Mesenchymal stem cell (in vitro differentiated cells and primary cell): ENCODE measurements around the gene USP44. TPM values are rescaled to one million over a fixed set of nuclear protein-coding genes. Genes with fewer than 3 reads are reported as not detected.

ENCODE experiments used
- DNase-seq: peaks from one replicate; pipeline ENCODE4 v3.0.0-alpha.2; 2013
- H2AFZ ChIP-seq: one replicate; pipeline ENCODE4 v1.6.1; 2013; ENCODE audit warnings: low read depth, mild to moderate bottlenecking, control low read depth, inconsistent platforms, low read length, moderate library complexity
- H2AK5ac ChIP-seq: 2 replicates; pipeline ENCODE4 v1.6.1; 2013; ENCODE audit warnings: low read length, moderate library complexity, mild to moderate bottlenecking, inconsistent platforms; ENCODE audit not compliant: severe bottlenecking
- H2BK120ac ChIP-seq: one replicate; pipeline ENCODE4 v1.6.1; 2013; ENCODE audit warnings: low read depth, mild to moderate bottlenecking, inconsistent platforms, low read length, moderate library complexity
- H2BK12ac ChIP-seq, 2 experiments: one replicate each; pipeline ENCODE4 v1.6.1; 2013; ENCODE audit warnings: inconsistent platforms in 2 of 2, low read length in 2 of 2, mild to moderate bottlenecking in 2 of 2, moderate library complexity in 2 of 2, control low read depth in 1 of 2
- H2BK15ac ChIP-seq: one replicate; pipeline ENCODE4 v1.6.1; 2013; ENCODE audit warnings: mild to moderate bottlenecking, low read depth, inconsistent platforms; ENCODE audit not compliant: poor library complexity, severe bottlenecking
- H2BK5ac ChIP-seq: 2 replicates; pipeline ENCODE4 v1.6.1; 2013; ENCODE audit warnings: low read depth, mild to moderate bottlenecking, low read length, control low read depth, inconsistent platforms; ENCODE audit not compliant: poor library complexity, severe bottlenecking
- H3K14ac ChIP-seq, 2 experiments: one replicate each; pipeline ENCODE4 v1.6.1; 2013; ENCODE audit warnings: inconsistent platforms in 2 of 2, low read length in 2 of 2, control low read depth in 1 of 2, mild to moderate bottlenecking in 1 of 2, moderate library complexity in 1 of 2
- H3K18ac ChIP-seq, 2 experiments: one replicate each; pipeline ENCODE4 v1.6.1; 2013; ENCODE audit warnings: inconsistent platforms in 2 of 2, low read length in 2 of 2, control low read depth in 1 of 2, low read depth in 1 of 2, mild to moderate bottlenecking in 1 of 2
- H3K23ac ChIP-seq, 2 experiments: one replicate each; pipeline ENCODE4 v1.6.1; 2013; ENCODE audit warnings: inconsistent platforms in 2 of 2, low read length in 2 of 2, mild to moderate bottlenecking in 2 of 2, moderate library complexity in 2 of 2, control low read depth in 1 of 2
- H3K27ac ChIP-seq: 2 replicates; pipeline ENCODE4 v1.5.1; 2013; ENCODE audit warnings: mild to moderate bottlenecking, moderate library complexity, low read length, control low read depth, inconsistent platforms; ENCODE audit not compliant: poor library complexity, severe bottlenecking
- H3K27me3 ChIP-seq, 2 experiments: 2 replicates each; pipeline versions ENCODE4 v1.6.1 to v1.7.0; 2013; ENCODE audit warnings: low read length in 2 of 2, mild to moderate bottlenecking in 2 of 2, moderate library complexity in 2 of 2, control low read depth in 1 of 2, inconsistent platforms in 1 of 2; ENCODE audit not compliant: control insufficient read depth in 1 of 2, insufficient read depth in 1 of 2
- H3K36me3 ChIP-seq, 2 experiments: 2 replicates each; pipeline versions ENCODE4 v1.6.1 to v1.7.0; 2013; ENCODE audit warnings: low read length in 2 of 2, control low read depth in 1 of 2, inconsistent platforms in 1 of 2, low read depth in 1 of 2, mild to moderate bottlenecking in 1 of 2; ENCODE audit not compliant: insufficient read depth in 2 of 2, control insufficient read depth in 1 of 2
- H3K4ac ChIP-seq, 2 experiments: one replicate each; pipeline ENCODE4 v1.6.1; 2013; ENCODE audit warnings: inconsistent platforms in 2 of 2, low read length in 2 of 2, mild to moderate bottlenecking in 2 of 2, moderate library complexity in 2 of 2, control low read depth in 1 of 2, low read depth in 1 of 2
- H3K4me1 ChIP-seq: 2 replicates; pipeline ENCODE4 v1.6.1; 2013; ENCODE audit warnings: low read depth, low read length, control low read depth; ENCODE audit not compliant: control insufficient read depth, insufficient read depth
- H3K4me2 ChIP-seq: 2 replicates; pipeline ENCODE4 v1.6.1; 2013; ENCODE audit warnings: low read length, mild to moderate bottlenecking, inconsistent platforms; ENCODE audit not compliant: poor library complexity, severe bottlenecking
- H3K4me3 ChIP-seq, 2 experiments: 2 replicates each; pipeline versions ENCODE4 v1.5.1 to v1.7.0; 2013; ENCODE audit warnings: low read length in 2 of 2, mild to moderate bottlenecking in 2 of 2, control low read depth in 1 of 2, low read depth in 1 of 2; ENCODE audit not compliant: insufficient read depth in 1 of 2
- H3K79me1 ChIP-seq: replicated peaks from 2 replicates; pipeline ENCODE4 v1.6.1; 2013; ENCODE audit warnings: mild to moderate bottlenecking, control low read depth, low read length, inconsistent platforms; ENCODE audit not compliant: poor library complexity, severe bottlenecking
- H3K9ac ChIP-seq: 2 replicates; pipeline ENCODE4 v1.7.0; 2013; ENCODE audit warnings: mild to moderate bottlenecking, low read length, moderate library complexity
- H3K9me3 ChIP-seq: 2 replicates; pipeline ENCODE4 v1.7.0; 2013; ENCODE audit warnings: mild to moderate bottlenecking, low read length; ENCODE audit not compliant: control insufficient read depth
- H4K8ac ChIP-seq: one replicate; pipeline ENCODE4 v1.6.1; 2013; ENCODE audit warnings: inconsistent platforms, mild to moderate bottlenecking, low read length, moderate library complexity
- H4K91ac ChIP-seq: one replicate; pipeline ENCODE4 v1.6.1; 2013; ENCODE audit warnings: mild to moderate bottlenecking, low read length, inconsistent platforms
- WGBS: methylation state at CpG from one replicate; pipeline ENCODE4 v1.1.7; 2013; ENCODE audit warnings: mixed read lengths; 5-methylcytosine and 5-hydroxymethylcytosine counted together
- polyA plus RNA-seq, 2 experiments: library from polyadenylated mRNA; stranded (reverse); fragments of 200-250 nt; gene quantifications; one replicate each; pipeline ENCODE4 v1.2.3, GENCODE V29; 2013

The USP44 gene
- polyA plus RNA-seq (2013, experiment 1 of 2), result 0.01 TPM
- polyA plus RNA-seq (2013, experiment 2 of 2), result 0.05 TPM

DNA sequence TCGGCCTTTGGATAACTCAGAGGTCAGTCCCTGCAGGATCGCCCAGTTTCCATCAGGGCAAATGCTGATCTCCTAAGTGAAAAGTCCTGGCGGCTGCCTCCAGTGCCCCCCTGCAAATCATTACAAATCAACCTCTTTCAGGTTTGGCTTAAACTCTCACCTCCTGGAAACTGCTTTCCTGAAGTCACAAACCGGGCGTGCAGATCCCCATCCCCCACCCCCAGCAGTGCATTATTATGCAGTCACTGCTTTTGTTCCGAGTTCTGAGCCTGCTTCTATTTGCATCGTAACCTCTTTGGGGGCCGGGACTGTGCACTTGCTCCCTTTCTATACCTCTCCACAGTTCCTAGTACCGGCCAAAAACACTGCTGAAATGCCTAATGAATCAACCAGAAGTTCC lies at the start of gene USP44:
Gene USP44 (minus strand): TSS at position 172 of the 400 bp plus-strand sequence. CDS start 17,220 bp downstream, outside the sequence.
- Histone ChIP-seq H3K18ac (no peak within 1 kb of the TSS), H2BK120ac (no peak within 1 kb of the TSS), H3K27me3 (peaks cover 26 to 29% of the 10 kb centered on the region in 2 experiments), H3K4me1 (peaks cover 12% of the 10 kb centered on the region), H3K4me2 (no peak within 1 kb of the TSS), H2AK5ac (no peak within 1 kb of the TSS), H3K79me1 (no peaks in the 10 kb centered on the region), H2AFZ (no peak within 1 kb of the TSS), H2BK15ac (no peak within 1 kb of the TSS), H3K4me3 (no peak within 1 kb of the TSS), H3K9me3 (no peaks in the 10 kb centered on the region), H4K91ac (no peak within 1 kb of the TSS), H3K23ac (no peak within 1 kb of the TSS), H3K27ac (no peak within 1 kb of the TSS), H3K4ac (no peak within 1 kb of the TSS), H2BK12ac (no peak within 1 kb of the TSS), H4K8ac (no peak within 1 kb of the TSS), H3K9ac (no peak within 1 kb of the TSS), H3K14ac (no peak within 1 kb of the TSS), H3K36me3 (no peaks in the 10 kb centered on the region), H2BK5ac (no peak within 1 kb of the TSS)
- no peak for DNase-seq
- WGBS, result 18% methylated on average over 6 of the region's 9 CpGs

DNA sequence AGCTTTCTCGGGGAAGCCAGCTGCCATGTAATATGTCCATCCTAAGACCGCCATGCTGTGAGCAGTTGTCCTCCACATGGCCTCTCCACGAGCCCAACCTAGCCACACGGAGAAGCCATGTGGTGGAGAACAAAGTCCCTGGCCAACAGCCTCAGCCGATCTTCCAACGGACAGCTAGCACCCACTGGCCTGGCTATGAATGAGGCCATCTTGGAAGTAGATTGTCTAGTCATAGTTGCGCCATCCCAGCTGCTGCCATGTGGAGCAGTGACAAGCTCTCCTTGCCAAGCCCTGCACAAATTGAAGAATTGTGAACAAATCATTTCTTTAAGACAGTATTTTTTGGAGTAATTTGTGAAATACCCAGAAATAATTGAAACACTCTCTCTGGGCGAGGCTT lies 49.3 kb upstream of the USP44 start:
- no peaks in the 10 kb centered on the region for H3K27me3 ChIP-seq
- H4K91ac ChIP-seq, result no peak overlapping the region
- H4K8ac ChIP-seq, result no peak overlapping the region
- no peaks in the 10 kb centered on the region for H3K9me3 ChIP-seq
- no peak overlapping the region for H2BK120ac ChIP-seq
- no peak for DNase-seq
- peak overlapping the region; percentile 88 for H2AK5ac ChIP-seq
- peak overlapping the region in 1 of 2 experiments; percentile 20 for H3K4me3 ChIP-seq
- H2BK12ac ChIP-seq, result no peak overlapping the region
- no peaks in the 10 kb centered on the region for H3K36me3 ChIP-seq
- H2AFZ ChIP-seq, result no peak overlapping the region
- H3K4me1 ChIP-seq, result no peaks in the 10 kb centered on the region
- no peak overlapping the region for H3K4ac ChIP-seq
- H3K23ac ChIP-seq, result no peak overlapping the region
- WGBS, result 90% methylated on average over 6 of the region's 8 CpGs
- no peak overlapping the region for H2BK5ac ChIP-seq
- peak overlapping the region; percentile 47 for H3K9ac ChIP-seq
- no peak overlapping the region for H2BK15ac ChIP-seq
- H3K79me1 ChIP-seq, result no peaks in the 10 kb centered on the region
- no peak overlapping the region for H3K27ac ChIP-seq
- no peak overlapping the region for H3K18ac ChIP-seq
- H3K4me2 ChIP-seq, result no peak overlapping the region
- no peak overlapping the region for H3K14ac ChIP-seq

DNA sequence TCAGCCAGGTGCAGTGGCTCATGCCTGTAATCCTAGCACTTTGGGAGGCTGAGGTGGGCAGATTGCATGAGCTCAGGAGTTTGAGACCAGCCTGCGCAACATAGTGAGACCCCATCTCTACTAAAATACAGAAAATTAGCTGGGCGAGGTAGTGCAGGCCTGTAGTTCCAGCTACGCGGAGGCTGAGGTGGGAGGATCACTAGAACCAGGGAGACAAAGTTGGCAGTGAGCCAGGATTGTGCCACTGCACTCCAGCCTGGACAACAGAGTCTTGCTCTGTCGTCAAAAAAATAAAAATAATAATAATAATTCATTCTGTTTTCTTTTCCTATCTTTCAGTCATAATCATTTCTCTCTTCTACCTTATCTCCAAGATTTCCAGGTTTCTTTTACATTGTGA lies 48.6 kb upstream of the USP44 start:
- H3K4ac ChIP-seq, result no peak overlapping the region
- H2BK120ac ChIP-seq, result no peak overlapping the region
- H2AFZ ChIP-seq, result no peak overlapping the region
- no peaks in the 10 kb centered on the region for H3K79me1 ChIP-seq
- H3K27ac ChIP-seq, result no peak overlapping the region
- no peak overlapping the region for H2AK5ac ChIP-seq
- H3K9ac ChIP-seq, result no peak overlapping the region
- no peak overlapping the region for H3K14ac ChIP-seq
- WGBS, result 100% methylated on average over 4 of the region's 5 CpGs
- no peak for DNase-seq
- no peak overlapping the region for H2BK15ac ChIP-seq
- no peaks in the 10 kb centered on the region for H3K4me1 ChIP-seq
- H3K36me3 ChIP-seq, result no peaks in the 10 kb centered on the region
- no peak overlapping the region for H4K8ac ChIP-seq
- no peak overlapping the region for H3K23ac ChIP-seq
- no peak overlapping the region for H2BK12ac ChIP-seq
- H3K9me3 ChIP-seq, result no peaks in the 10 kb centered on the region
- H3K4me3 ChIP-seq, result no peak overlapping the region
- no peaks in the 10 kb centered on the region for H3K27me3 ChIP-seq
- H3K4me2 ChIP-seq, result no peak overlapping the region
- H2BK5ac ChIP-seq, result no peak overlapping the region
- no peak overlapping the region for H3K18ac ChIP-seq
- no peak overlapping the region for H4K91ac ChIP-seq

DNA sequence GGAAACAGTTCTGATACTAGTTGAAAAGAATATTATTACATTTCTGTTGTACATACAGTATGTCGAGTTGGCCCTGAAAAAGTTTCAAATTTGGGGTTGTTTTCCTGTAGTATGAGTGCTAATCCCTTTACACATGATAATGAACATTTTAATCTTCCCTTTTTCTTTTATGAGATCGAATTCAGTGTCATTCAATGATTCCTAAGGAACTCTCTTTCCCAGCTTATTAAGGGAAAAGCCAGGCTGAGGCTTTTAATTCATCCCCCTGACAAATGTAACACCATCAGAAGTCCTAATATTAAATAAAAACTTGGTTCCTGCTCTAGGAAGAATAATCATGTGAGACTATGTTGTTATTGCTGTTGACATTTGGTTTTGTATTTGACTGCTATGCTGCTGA lies 42.9 kb upstream of the USP44 start:
- H3K36me3 ChIP-seq, result no peaks in the 10 kb centered on the region
- H3K27me3 ChIP-seq, result no peaks in the 10 kb centered on the region
- H3K4me2 ChIP-seq, result no peak overlapping the region
- H3K9ac ChIP-seq, result no peak overlapping the region
- no peak overlapping the region for H3K27ac ChIP-seq
- H4K8ac ChIP-seq, result no peak overlapping the region
- no peak overlapping the region for H2BK15ac ChIP-seq
- no peak overlapping the region for H2BK120ac ChIP-seq
- 29% methylated on average over 1 of the region's 2 CpGs for WGBS
- H2BK5ac ChIP-seq, result no peak overlapping the region
- H2BK12ac ChIP-seq, result no peak overlapping the region
- H3K18ac ChIP-seq, result no peak overlapping the region
- no peak overlapping the region for H4K91ac ChIP-seq
- no peak overlapping the region for H3K14ac ChIP-seq
- H3K4ac ChIP-seq, result no peak overlapping the region
- H3K9me3 ChIP-seq, result no peaks in the 10 kb centered on the region
- H3K4me1 ChIP-seq, result no peaks in the 10 kb centered on the region
- no peak overlapping the region for H3K23ac ChIP-seq
- H3K4me3 ChIP-seq, result no peak overlapping the region
- DNase-seq, result no peak
- no peak overlapping the region for H2AK5ac ChIP-seq
- H3K79me1 ChIP-seq, result no peaks in the 10 kb centered on the region
- H2AFZ ChIP-seq, result no peak overlapping the region
